Esophagus squamous epithelium (tissue), 4 donors: ENCODE results near the gene ZNF532.

Experiments
- CTCF ChIP-seq, 6 experiments: fragments of 450-650 bp in 4 of 6; fragments of 200-600 bp in 2 of 6; sonication (generic) in 2 of 6; IDR thresholded peaks; one replicate each; pipeline ENCODE4 v1.5.1; 2016 to 2019; ENCODE audit warnings: antibody characterized with exemption in 6 of 6, mild to moderate bottlenecking in 4 of 6, moderate library complexity in 4 of 6
- POLR2A ChIP-seq, 4 donors: fragments of 450-650 bp; IDR thresholded peaks; one replicate each; pipeline ENCODE4 v1.6.1; 2017; ENCODE audit warnings: antibody characterized with exemption in 4 of 4, mild to moderate bottlenecking in 4 of 4, moderate library complexity in 3 of 4

GRCh38 chr18:59015531-59016152 lies 151.0 kb downstream of the ZNF532 start:
- no peak for TF ChIP-seq CTCF (IDR thresholded peaks at IDR 0.05)
- no peak for TF ChIP-seq POLR2A (IDR thresholded peaks at IDR 0.05)
